GM19239 (cell line): ENCODE measurements around the gene TOM1L2.

Experiments used
- DNase-seq: peaks from one replicate; pipeline ENCODE4 v3.0.0; 2011; ENCODE audit warnings: low spot score; ENCODE audit not compliant: insufficient read length
- FAIRE-seq: peaks from 2 replicates; lab custom pipeline; 2011; peaks lifted over from hg19 to GRCh38; lab: Jason Lieb, UNC

Gene TOM1L2

GRCh38 chr17:17884391-17885357 is 87.5 kb downstream of the TOM1L2 start:
- DNase-seq (no peak), FAIRE-seq (no peak)

GRCh38 chr17:17883801-17884200 is 88.4 kb downstream of the TOM1L2 start:
- no peak for FAIRE-seq
- DNase-seq, result no peak

DNA sequence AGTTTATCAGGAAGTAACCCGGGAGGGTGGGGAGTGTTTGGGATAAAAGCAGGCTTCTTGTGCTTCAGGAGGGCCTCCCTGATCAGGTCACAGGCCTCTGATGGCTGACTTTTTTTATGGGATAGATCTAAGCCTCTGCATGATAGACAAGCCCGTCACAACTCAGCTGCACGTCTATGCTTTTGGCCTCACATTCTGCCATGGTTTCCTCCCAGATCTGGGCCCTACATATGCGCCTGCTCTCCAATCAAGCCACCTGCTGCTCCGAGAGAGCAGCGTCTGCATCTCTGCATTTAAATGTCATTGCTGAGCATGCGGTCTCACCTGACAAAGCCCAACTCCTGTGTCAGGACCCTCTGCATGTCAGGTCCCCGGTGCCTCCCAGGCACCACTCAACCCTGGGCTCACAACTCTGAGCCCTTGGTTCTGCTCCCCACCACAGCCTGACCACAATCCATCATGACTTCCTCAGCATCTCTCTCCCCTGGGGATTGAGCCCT is 90.1 kb downstream of the TOM1L2 start:
- DNase-seq, result no peak
- no peak for FAIRE-seq

GRCh38 chr17:17880577-17881196 is 91.5 kb downstream of the TOM1L2 start:
- FAIRE-seq (no peak), DNase-seq (no peak)

GRCh38 chr17:17877529-17878358 is 94.5 kb downstream of the TOM1L2 start:
- FAIRE-seq (no peak), DNase-seq (no peak)

GRCh38 chr17:17876959-17877528 is 95.2 kb downstream of the TOM1L2 start:
- DNase-seq, result no peak
- no peak for FAIRE-seq

DNA sequence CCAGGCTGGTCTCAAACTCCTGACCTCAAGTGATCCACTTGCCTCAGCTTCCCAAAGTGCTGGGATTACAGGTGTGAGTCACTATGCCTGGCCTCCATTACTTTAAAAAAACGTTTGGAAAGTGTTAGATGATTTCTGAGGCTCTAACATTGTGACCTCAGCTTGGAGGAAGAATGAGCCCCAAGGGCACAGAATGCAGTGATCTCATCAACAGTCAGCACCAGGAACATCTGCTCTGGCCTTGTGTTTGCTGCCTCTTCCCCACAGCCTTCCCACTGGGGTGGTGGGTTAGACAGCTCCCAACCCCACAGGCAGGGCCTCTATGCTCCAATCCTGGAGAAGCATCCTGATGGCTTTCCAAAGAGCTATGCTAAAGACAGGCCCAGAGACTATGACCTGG is 97.7 kb downstream of the TOM1L2 start:
- no peak for DNase-seq
- FAIRE-seq, result no peak

GRCh38 chr17:17873450-17873991 is 98.7 kb downstream of the TOM1L2 start:
- no peak for FAIRE-seq

GRCh38 chr17:17872547-17873345 is 99.5 kb downstream of the TOM1L2 start:
- FAIRE-seq (no peak), DNase-seq (no peak)

More at GRCh38 chr17:17873450-17873991, 98.7 kb downstream of the TOM1L2 start:
- no peak for DNase-seq

DNA sequence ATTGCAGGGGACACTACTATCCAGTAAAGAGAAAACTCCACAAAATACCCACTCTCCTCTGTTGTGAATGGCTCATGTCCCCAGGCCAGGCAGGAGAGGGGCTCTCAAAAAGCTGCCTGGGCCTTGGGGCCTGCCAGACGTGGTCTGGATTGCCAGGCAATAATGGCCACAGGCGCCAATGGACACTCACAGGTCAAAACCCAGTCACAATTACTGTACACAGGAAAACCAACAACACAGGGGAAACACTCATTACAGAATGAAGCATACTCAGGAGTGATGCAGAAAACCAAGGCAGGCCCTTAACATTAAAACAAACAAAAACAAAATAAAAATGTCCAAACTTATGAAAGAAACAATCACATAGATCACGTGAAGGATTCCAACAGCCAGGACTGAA is 100.3 kb downstream of the TOM1L2 start:
- FAIRE-seq, result no peak
- DNase-seq, result no peak

DNA sequence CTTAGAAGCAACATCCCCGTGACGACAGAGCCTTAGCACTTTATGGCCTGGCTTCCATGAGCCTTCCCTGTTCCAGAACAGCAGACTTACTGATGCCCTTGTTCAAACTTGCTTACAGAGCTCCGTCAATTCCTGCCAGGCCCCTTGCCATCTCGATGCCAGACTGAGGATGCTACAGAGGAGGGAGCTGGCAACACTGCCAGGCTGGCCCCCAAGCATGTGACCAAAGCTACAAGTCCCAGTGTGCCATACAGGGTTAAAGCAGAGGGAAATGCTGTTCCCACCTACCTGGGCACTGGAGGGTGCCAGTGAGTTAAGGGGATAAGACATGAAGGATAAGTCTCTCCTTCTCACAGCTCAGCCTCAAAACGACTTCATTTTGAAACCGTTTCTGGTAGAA is 102.0 kb downstream of the TOM1L2 start:
- FAIRE-seq, result no peak
- DNase-seq, result no peak

- no peak for FAIRE-seq
- no peak for DNase-seq
These were observed 103.3 kb downstream of the TOM1L2 start for GRCh38 chr17:17868641-17869522.

- DNase-seq, result no peak
- FAIRE-seq, result no peak
These were observed 105.3 kb downstream of the TOM1L2 start for GRCh38 chr17:17866897-17867296.

- DNase-seq (no peak), FAIRE-seq (no peak)
These were observed 105.8 kb downstream of the TOM1L2 start for GRCh38 chr17:17866425-17866824.

DNA sequence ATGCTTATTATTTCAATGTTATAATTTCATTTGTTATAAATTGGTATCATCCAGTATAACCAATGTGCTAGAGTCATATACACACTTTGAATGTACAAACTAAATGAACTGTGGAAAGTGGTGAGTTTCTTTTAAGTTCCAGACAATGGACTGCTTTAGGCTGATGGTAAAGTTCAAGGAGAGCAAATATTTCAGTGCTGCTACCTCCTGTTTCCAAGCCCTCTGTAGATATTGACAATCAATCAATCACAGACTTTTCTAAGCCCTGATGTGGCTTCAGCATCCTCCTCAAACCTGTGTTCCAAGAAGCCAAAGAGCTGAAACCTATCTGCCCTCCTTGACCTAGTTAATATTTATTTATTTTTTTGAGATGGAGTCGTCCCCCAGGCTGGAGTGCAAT is 107.2 kb downstream of the TOM1L2 start:
- DNase-seq, result no peak
- FAIRE-seq, result no peak

- no peak for FAIRE-seq
- DNase-seq, result no peak
These were observed 111.5 kb downstream of the TOM1L2 start for GRCh38 chr17:17860766-17861107.

DNA sequence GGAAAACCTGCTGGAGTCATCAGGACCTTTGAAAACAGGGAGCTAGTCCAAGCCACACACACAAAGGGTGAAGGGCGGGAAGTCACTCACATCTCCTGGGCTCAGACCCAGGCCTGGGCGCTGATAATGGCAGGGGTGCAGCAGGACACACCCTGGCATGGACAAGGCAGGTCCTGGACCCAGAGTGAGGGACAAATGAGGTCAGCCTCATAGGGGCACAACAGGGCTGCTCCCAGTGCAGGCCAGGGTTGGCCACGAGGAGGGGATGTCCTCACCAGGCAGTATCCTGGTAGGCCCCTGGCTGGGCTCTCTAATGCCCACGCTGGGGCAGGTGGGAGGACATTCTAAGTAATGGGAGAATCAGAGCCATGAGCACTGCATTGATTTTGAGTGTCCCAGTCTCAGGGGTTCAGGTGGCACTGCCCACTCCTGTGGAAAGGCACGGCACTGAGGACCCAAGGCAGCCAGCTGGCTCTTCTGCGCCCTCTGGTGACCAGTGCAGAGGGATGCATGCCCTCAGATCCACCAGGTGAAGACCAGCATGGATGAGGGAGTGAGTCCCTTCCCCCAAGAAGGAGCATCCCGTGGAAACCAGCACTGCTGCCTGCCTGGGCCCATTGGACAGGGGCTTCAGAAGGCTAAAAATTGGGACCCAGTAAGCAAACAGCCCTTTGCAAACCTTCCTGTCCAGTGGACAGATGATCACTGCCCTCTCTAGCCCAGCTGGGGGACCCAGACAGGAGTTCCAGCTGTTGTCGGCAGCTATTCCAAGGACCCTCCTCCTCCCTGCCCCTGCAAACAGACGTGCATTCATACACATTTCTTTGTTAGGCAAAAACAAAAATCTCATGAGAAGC is 112.1 kb downstream of the TOM1L2 start:
- peak; percentile 86 for FAIRE-seq
- peak; percentile 83 for DNase-seq
